BLaER1 (cell line): ENCODE results near the gene RIBC2.

Experiments
- H3K27ac ChIP-seq: shearing (Covaris generic); formaldehyde crosslinking; 2 replicates; pipeline ENCODE4 v1.8.1; 2022
- H3K27me3 ChIP-seq: shearing (Covaris generic); formaldehyde crosslinking; 2 replicates; pipeline ENCODE4 v1.8.1; 2022
- H3K36me3 ChIP-seq: shearing (Covaris generic); formaldehyde crosslinking; 2 replicates; pipeline ENCODE4 v1.8.1; 2022
- H3K4me1 ChIP-seq: shearing (Covaris generic); formaldehyde crosslinking; 2 replicates; pipeline ENCODE4 v1.8.1; 2022
- H3K4me2 ChIP-seq: shearing (Covaris generic); formaldehyde crosslinking; 2 replicates; pipeline ENCODE4 v1.8.1; 2022
- H3K4me3 ChIP-seq: shearing (Covaris generic); formaldehyde crosslinking; 2 replicates; pipeline ENCODE4 v1.8.1; 2022
- H3K9ac ChIP-seq: shearing (Covaris generic); formaldehyde crosslinking; 2 replicates; pipeline ENCODE4 v1.8.1; 2022
- H3K9me3 ChIP-seq: shearing (Covaris generic); formaldehyde crosslinking; 2 replicates; pipeline ENCODE4 v1.8.1; 2022
- H4K20me1 ChIP-seq: shearing (Covaris generic); formaldehyde crosslinking; 2 replicates; pipeline ENCODE4 v1.8.1; 2022
- Cebpa-rat ChIP-seq: shearing (Covaris generic); IDR thresholded peaks from 2 replicates; pipeline ENCODE4 v1.8.1; 2022

The RIBC2 gene

GRCh38 chr22:45477366-45478107, 64.0 kb downstream of the RIBC2 start:
- Histone ChIP-seq H3K4me3 (no peak overlapping the region), H3K9me3 (peaks cover 8% of the 10 kb centered on the region; the same call in 1 of the 2 replicates), H3K27ac (no peak overlapping the region), H3K9ac (no peak overlapping the region), H3K4me2 (no peak overlapping the region), H3K4me1 (peaks cover 25% of the 10 kb centered on the region), H4K20me1 (no peaks in the 10 kb centered on the region), H3K36me3 (no peaks in the 10 kb centered on the region), H3K27me3 (no peaks in the 10 kb centered on the region)
- no peak for TF ChIP-seq Cebpa-rat

DNA sequence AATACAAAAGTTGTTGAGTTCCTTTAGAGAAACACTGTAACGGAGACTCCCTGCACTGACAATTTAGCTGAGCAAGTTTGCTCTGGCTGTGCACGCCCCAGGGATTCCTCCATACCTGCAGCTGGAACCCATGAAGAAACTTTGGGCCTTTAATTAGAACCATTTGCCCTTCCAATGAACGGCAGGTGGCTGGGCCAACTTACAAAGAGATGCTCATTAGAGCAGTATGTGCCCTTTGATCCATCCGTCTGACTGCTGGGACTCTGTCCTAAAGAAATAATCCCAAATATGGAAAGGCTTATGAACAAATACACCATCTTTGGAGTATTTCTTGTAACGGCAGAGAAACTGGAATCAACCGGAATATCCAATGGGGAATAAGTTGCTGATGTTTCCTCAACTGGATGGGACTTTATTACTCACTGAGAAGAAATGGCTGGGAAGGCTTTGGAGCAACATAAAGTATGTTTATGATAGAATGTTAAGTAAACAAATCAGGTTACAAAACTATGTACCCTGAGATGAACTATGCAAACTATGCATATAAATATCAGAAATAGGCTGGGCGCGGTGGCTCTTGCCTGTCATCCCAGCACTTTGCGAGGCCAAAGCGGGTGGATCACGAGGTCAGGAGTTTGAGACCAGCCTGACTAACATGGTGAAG, 64.7 kb downstream of the RIBC2 start:
- Histone ChIP-seq H3K27me3 (no peaks in the 10 kb centered on the region), H3K27ac (no peak overlapping the region), H3K36me3 (no peaks in the 10 kb centered on the region), H3K4me2 (no peak overlapping the region), H3K9me3 (peaks cover 8% of the 10 kb centered on the region; the same call in 1 of the 2 replicates), H3K4me3 (no peak overlapping the region), H3K4me1 (peaks cover 25% of the 10 kb centered on the region), H3K9ac (no peak overlapping the region), H4K20me1 (no peaks in the 10 kb centered on the region)
- TF ChIP-seq Cebpa-rat: no peak

- Histone ChIP-seq H3K9me3 (peaks cover 8% of the 10 kb centered on the region; the same call in 1 of the 2 replicates), H3K4me1 (peaks cover 7% of the 10 kb centered on the region)
- no peak for TF ChIP-seq Cebpa-rat
Observed at GRCh38 chr22:45480717-45481116, 67.2 kb downstream of the RIBC2 start.

GRCh38 chr22:45481661-45482060, 68.2 kb downstream of the RIBC2 start:
- H4K20me1 ChIP-seq: no peaks in the 10 kb centered on the region
- no peaks in the 10 kb centered on the region for H3K36me3 ChIP-seq
- H3K4me2 ChIP-seq: no peak overlapping the region
- no peak overlapping the region for H3K4me3 ChIP-seq
- no peak for TF ChIP-seq Cebpa-rat
- no peaks in the 10 kb centered on the region for H3K4me1 ChIP-seq
- peaks cover 13% of the 10 kb centered on the region for H3K9me3 ChIP-seq
- H3K27ac ChIP-seq: no peak overlapping the region
- no peaks in the 10 kb centered on the region for H3K27me3 ChIP-seq
- no peak overlapping the region for H3K9ac ChIP-seq

More at GRCh38 chr22:45480717-45481116, 67.2 kb downstream of the RIBC2 start:
- Histone ChIP-seq H4K20me1 (no peaks in the 10 kb centered on the region), H3K9ac (no peak overlapping the region), H3K4me3 (no peak overlapping the region), H3K27ac (no peak overlapping the region), H3K4me2 (no peak overlapping the region), H3K27me3 (no peaks in the 10 kb centered on the region), H3K36me3 (no peaks in the 10 kb centered on the region)
